GM12864 (cell line): Measurements from ENCODE around the gene NEMP2.
"Not testable (repeated sequence)": the region's sequence is repeated elsewhere in the genome, so short reads cannot be mapped to it uniquely, and the experiment has no call there.

Experiments
- DNase-seq: peaks from one replicate; pipeline ENCODE4 v3.0.0-alpha.2; 2011; ENCODE audit warnings: low read depth
- H3K4me3 ChIP-seq: 2 replicates; pipeline ENCODE4 v1.5.1; 2011; ENCODE audit warnings: mild to moderate bottlenecking, low read depth, low read length, control low read depth
- TF ChIP-seq, protein P1 (sequence below): IDR thresholded peaks from 2 replicates; pipeline ENCODE4 v1.5.1; 2011; ENCODE audit warnings: low read depth, mild to moderate bottlenecking, moderate library complexity, low read length, control low read depth, inconsistent platforms; ENCODE audit errors: missing control alignments

The NEMP2 gene

DNA sequence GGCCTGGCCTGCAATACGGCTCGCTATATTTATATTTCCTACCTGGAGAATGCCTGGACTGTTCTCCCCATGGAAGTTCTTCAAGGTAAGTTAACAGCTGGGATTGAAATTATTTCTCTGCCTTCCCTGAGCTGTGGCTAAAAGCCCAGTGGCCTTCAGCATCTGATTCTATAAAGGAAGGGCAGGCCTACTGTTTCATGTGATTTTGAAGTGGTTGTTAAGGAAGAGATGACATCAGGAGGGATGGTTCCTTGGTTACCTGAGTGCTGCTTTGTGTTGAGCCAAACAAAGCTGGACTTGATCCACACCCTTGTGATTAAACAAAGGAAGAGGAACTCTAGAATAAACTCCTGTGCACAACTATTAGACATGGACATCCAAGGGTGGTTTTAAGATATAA lies 64.8 kb downstream of the NEMP2 start:
- H3K4me3 ChIP-seq, result no peak overlapping the region
- TF ChIP-seq, protein P1, sequence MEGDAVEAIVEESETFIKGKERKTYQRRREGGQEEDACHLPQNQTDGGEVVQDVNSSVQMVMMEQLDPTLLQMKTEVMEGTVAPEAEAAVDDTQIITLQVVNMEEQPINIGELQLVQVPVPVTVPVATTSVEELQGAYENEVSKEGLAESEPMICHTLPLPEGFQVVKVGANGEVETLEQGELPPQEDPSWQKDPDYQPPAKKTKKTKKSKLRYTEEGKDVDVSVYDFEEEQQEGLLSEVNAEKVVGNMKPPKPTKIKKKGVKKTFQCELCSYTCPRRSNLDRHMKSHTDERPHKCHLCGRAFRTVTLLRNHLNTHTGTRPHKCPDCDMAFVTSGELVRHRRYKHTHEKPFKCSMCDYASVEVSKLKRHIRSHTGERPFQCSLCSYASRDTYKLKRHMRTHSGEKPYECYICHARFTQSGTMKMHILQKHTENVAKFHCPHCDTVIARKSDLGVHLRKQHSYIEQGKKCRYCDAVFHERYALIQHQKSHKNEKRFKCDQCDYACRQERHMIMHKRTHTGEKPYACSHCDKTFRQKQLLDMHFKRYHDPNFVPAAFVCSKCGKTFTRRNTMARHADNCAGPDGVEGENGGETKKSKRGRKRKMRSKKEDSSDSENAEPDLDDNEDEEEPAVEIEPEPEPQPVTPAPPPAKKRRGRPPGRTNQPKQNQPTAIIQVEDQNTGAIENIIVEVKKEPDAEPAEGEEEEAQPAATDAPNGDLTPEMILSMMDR, result no peak
- no peak for DNase-seq

DNA sequence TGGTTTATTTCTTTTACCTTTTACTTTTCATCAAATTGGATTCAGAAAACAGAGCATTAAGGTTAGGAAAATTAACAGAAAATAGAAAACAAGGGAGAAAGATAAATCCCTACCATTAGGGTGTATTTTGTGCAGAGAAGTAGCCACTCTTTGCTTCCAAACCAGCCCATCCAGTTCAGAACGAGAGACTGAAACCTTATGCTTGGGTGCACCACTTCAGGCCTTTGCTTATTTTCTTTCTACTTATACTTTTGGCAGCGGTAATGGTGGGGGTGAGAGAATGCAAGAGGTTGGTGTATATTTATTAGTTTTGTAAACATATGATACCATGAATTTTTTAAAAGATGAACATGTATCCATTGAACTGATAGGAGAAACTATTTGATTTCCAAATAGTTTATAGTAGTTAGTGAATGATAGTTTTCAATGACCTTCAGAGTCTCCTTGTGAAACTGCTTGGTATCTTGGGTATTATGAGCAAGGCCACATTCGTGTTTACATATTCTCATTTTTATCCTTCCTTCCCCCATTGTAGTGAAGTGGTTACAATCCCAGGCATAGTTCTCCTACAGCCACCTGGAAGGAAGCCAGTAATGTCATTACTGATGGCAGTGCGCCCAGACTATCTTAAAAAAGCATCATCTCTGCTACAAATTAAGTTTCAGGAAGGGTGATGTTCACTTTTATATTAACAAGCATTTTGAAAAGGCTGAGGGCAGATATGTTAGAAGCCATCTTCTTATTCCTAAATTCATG lies 65.5 kb downstream of the NEMP2 start:
- TF ChIP-seq, protein P1, result no peak
- DNase-seq, result peak; percentile 48
- no peak overlapping the region; the same call in 1 of the 2 replicates for H3K4me3 ChIP-seq

DNA sequence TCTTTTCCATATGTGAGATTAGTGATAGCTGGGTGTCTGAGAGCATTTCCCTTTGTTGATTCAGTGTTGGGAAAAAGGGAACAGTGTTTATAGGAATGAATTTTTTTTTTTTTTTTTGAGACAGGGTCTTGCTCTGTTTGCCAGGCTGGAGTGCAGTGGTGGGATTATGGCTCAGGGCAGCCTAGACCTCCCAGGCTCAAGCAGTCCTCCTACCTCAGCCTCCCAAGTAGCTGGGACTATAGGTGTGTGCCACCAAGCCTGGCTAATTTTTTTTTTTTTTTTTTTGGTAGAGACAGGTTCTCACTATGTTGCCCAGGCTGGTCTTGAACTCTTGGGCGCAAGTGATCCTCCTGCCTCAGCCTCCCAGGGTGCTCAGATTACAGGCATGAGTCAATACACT lies 66.2 kb downstream of the NEMP2 start:
- not testable (repeated sequence) for H3K4me3 ChIP-seq, DNase-seq

DNA sequence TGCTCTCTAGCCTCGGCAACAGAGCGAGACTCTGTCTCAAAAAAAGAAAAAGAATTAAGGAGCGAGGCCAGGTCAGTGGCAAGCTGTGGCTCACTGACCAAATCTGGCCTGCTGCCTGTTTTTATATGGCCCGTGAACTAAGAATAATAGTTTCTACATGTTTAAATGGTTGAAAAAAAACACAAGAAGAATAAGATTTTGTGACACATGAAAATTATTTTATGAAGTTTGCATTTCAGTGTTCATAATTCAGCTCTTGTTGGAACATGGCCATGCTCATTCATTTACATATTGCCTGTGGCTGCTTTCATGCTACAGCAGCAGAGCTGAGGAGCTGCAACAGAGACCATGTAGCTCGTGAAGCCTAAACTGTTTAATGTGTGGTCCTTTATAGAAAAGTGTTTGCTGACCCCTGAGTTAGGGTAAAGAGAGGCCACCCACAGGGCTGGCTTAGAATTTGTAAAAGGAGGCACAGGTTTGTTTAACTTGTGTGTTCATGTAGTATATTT lies 66.9 kb downstream of the NEMP2 start:
- TF ChIP-seq, protein P1, result no peak
- DNase-seq, result peak; percentile 34
- no peak overlapping the region for H3K4me3 ChIP-seq

DNA sequence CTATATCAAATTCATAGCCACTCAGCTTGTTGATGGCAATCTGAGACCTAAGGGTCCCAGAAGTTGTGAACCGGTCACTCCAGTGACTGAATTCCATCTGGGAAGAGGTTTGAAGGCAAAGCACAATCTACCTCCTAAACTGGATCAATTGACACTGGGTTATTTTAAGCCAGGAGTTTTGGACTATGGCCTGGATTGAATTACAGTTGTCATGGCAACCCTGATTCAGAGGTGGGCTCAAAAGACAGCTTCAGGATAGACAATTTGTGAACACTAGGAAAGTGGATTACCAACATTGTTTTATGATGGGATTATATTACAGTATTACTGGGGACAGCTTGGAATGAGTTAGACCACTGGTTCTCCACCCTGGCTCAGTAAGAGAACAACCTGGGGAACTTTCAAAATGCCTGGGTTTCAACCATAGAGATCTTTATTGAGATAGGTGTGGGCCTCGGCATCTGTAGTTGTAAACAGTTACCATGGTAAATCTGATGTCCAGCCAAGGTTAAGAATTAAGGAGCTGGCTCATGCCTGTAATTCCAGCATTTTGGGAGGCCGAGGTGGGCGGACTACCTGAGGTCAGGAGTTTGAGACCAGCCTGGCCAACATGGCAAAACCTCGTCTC lies 67.6 kb downstream of the NEMP2 start:
- no peak for DNase-seq
- TF ChIP-seq, protein P1, result no peak
- H3K4me3 ChIP-seq, result no peak overlapping the region

DNA sequence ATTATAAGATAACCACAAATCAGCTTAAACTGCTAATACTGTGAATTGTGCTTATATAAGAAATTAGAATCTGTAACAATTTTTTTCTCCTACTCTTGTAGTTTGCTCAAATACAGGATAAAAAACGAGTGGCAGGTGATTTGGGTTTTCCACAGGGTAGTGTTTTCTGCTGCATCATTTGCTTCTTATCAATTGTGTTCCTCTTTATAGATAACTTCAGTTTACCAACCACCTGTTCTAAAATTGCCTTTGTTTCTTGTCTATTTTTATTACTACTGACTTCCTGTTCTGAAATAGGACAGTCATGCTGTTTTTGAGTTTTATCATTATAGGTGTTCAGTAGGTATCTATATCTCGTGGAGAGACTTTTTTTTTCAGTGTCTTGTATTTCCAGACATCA lies 69.5 kb downstream of the NEMP2 start:
- DNase-seq, result peak; percentile 39
- H3K4me3 ChIP-seq, result no peak overlapping the region; the same call in 1 of the 2 replicates
- TF ChIP-seq, protein P1, result no peak

DNA sequence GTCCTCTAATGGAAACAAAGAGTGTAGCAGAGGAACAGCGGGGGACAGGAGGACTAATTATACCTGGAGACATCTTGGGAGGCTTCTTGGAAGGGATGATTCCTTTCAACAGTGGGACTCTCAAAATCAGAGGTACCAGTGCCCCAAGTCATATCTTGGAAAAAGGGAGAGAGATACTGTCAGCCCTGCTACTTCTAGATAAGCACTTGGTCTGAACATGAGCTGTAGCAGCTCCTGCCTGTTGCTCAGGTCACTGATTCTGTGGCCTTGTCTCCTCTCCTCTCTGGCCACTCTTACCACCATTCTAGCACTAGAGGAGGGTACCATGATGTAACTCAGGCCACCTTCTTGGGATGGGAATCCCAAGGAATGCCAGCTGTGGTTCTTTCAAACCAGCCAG lies 71.9 kb downstream of the NEMP2 start:
- TF ChIP-seq, protein P1, result no peak
- DNase-seq, result no peak
- H3K4me3 ChIP-seq, result no peak overlapping the region
